Cardiac fibroblast (primary cell): ENCODE data around the gene PRRX1.

Experiments used
- DNase-seq, 2 donors: peaks; one replicate each; pipeline versions ENCODE4 v3.0.0 to v3.0.0-alpha.2; 2010; ENCODE audit warnings: low read depth in 2 of 2
- H3K4me3 ChIP-seq, 2 donors: replicated peaks in 1 of 2; 1 replicate in 1 of 2; 2 replicates in 1 of 2; pipeline ENCODE4 v1.5.1; 2011; ENCODE audit warnings: low read depth in 2 of 2, low read length in 2 of 2, mild to moderate bottlenecking in 2 of 2, moderate library complexity in 1 of 2
- TF ChIP-seq, protein P1 (sequence below): IDR thresholded peaks from one replicate; pipeline ENCODE4 v1.5.1; 2011; ENCODE audit warnings: low read depth, mild to moderate bottlenecking, low read length, inconsistent platforms

Gene PRRX1

DNA sequence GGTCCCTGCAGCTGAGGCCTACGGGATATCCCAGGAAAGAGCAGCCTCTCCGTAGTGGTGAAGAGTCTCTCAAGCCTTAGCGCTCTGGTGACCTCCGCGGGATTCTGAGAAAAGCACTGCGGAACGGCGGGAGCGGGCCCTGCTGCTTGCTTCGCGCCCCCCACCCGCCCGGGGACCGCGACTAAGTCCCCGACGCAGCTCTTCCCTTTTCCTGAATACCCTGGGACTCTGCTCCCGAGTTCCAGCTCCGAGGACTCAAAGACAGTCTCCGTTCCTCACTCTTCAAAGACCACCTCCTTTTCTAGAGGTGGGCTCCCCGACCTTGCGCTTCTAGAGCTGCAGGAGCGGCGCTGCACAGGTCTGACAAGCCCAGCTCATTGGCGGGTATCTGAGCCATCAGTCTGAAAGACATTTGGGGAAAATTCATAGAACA lies 3.6 kb upstream of the PRRX1 start:
- H3K4me3 ChIP-seq: no peak overlapping the region
- TF ChIP-seq, protein P1, sequence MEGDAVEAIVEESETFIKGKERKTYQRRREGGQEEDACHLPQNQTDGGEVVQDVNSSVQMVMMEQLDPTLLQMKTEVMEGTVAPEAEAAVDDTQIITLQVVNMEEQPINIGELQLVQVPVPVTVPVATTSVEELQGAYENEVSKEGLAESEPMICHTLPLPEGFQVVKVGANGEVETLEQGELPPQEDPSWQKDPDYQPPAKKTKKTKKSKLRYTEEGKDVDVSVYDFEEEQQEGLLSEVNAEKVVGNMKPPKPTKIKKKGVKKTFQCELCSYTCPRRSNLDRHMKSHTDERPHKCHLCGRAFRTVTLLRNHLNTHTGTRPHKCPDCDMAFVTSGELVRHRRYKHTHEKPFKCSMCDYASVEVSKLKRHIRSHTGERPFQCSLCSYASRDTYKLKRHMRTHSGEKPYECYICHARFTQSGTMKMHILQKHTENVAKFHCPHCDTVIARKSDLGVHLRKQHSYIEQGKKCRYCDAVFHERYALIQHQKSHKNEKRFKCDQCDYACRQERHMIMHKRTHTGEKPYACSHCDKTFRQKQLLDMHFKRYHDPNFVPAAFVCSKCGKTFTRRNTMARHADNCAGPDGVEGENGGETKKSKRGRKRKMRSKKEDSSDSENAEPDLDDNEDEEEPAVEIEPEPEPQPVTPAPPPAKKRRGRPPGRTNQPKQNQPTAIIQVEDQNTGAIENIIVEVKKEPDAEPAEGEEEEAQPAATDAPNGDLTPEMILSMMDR: no peak
- no peak for DNase-seq

DNA sequence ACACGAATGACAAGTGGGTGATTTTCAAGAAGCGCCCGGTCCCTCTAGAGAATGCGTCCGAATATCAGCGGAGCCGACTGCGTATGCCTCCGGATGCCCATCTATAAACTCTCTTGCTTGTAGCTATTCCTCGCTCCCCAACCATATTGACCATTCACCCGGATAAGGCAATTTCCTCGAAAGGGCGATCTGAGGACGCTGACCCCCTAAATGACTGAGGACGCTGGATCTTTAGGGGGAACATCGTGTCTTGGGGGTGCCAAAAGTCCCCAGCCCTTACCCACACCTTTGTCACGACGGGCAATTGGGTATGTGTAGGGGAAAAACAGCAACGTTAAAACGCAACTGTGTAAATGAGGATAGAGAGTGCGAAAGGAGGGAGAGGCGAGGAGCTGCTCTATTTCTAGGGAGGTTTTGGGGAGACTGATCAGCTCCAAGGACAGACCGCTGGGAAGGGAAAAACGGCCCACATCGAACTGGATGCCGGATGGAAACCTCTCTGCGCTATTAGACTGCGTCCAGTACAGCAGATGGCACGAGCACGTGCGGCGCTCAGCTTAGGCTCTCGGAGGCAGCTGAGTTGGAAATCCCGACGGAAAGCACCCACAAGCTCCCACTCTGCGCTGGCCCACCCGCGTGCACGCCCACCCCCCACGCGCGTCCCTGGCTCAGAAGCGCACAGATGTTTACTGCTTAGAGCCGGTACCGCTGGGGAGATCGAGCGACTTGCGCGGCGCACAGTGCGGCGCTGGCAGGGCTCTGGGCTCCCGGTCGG lies 2.9 kb upstream of the PRRX1 start:
- DNase-seq: peak; percentile 29 to 39
- TF ChIP-seq, protein P1: no peak
- H3K4me3 ChIP-seq: peak overlapping the region; percentile 85 to 89

DNA sequence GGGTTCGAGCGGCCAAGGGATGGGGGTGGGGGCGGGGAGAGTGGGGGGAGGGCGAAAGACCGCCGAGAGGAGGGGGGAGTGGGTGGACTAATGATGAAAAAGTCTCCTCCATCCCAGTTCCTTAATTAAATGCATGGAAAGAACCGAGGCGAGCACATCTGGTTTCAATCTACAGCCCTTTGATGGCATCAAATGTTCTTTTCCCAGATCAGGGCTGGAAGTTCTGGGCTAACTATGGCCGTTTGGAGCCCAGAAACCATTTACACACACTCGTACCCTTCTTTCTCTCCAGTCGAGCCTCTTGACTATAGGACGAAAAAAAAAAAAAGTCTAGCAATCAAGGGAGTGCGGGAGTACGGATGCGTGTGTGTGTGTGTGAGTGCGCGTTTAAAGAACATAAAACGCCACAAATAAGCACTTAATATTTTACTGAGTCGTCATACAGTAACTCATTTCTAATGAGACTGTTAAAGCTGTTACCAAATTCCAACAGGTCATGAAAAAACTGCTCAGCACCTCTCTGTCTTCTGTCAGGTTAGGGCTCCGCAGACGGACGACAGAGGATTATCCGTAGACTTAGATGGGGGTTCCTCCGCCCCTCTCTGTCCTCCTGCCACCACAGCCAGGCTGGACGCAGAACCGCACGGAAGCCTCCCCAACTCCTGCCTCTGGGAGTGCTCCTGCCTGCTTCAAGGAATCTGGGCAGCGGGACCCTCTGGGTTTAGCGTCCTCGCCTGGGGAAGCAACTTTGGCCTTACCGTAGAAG lies 2.1 kb upstream of the PRRX1 start:
- DNase-seq: peak; percentile 63 to 67
- H3K4me3 ChIP-seq: peak overlapping the region; percentile 85 to 89
- TF ChIP-seq, protein P1: peak; percentile 24

DNA sequence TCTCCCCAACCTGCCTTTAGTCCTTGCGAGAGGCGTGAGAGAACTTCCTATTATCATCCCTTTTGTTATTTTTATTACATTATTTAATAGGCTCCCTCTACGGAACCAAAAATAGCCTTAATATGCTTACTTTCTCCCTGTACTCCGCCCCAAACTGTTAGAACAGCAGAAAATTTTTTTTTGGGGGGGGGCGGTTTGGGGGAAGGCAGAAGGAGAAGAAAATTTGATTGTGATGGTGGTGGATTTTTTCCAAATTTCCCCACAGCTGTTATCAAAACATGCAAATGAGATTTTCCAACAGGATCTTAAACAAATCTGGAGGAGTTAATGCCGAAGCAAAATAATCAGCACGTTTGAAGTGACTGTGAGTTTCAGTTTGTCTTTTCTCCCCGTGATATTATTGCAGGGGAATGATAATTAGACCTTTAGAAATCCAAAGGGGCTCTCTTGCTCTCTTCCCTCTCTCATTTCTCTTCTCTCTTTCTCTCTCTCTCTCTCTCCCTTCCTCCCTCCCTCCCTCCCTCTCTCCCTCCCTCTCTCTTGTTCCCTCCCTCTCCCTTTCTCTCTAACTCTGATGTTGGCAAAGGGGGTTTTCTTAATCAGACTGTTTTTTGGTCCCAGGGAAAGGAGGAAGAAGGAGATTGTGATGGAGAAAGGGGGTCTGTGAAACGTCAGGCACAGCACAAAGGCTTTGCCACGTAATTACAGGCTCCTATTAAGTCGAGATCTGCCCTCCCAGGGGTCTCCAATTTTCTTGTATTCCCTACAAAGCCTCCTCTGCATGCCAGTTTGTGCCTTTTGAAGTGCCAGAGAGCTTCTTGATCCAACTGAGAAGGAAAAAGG lies 1.1 kb upstream of the PRRX1 start:
- DNase-seq: peak; percentile 64 to 67
- TF ChIP-seq, protein P1: no peak
- peak overlapping the region; percentile 85 to 89 for H3K4me3 ChIP-seq

DNA sequence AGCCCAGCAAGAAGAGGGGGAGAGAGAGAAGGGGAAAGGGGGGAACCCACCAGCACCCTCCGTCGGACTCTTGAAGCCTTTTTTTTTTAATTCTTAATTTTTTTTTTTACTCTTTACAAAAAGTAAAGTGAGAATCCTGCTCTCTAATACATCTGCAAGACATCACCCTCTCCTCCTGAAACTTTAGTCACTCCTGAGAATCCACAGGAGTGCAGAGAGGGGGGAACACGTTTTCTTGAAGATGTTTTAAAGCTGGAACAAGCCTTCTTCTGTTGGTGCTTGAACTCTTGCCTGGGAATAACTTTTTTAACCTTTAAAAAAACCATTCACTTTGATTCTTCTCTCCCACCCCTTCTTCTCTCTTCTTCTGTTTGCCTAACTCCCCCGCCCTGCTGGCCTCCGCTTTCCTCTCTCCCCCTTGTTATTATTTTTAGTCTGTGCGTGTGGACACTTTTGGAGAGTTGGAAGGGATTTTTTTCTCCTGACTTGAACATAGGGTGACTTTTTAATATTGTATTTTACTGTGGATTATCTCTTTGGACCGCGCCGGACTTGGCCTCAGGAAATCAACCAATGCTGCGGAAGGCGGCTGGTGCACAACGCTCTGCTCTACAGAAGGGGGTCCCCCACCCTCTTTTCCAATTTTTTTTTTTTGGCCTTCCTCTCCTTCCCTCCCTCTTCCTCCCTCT lies 383 bp upstream of the PRRX1 start:
- TF ChIP-seq, protein P1: no peak
- peak; percentile 59 to 61 for DNase-seq
- H3K4me3 ChIP-seq: peak overlapping the region; percentile 85 to 89
